OCI-LY7 (cell line): Measurements from ENCODE around the gene AMHR2.

Experiments used
- CTCF ChIP-seq: fragments of 200-600 bp; sonication (generic); conservative IDR thresholded peaks from 2 replicates; pipeline ENCODE4 v1.5.1; 2014; ENCODE audit warnings: mild to moderate bottlenecking, antibody characterized with exemption, low read length, moderate library complexity, mixed read lengths
- EZH2phosphoT487 ChIP-seq: fragments of 200-600 bp; sonication (generic); IDR thresholded peaks from 2 replicates; pipeline ENCODE4 v1.6.1; 2018; ENCODE audit warnings: low read depth, borderline replicate concordance, mild to moderate bottlenecking, mixed run types, antibody characterized with exemption, low read length, moderate library complexity, mixed read lengths

GRCh38 chr12:53418221-53418620 lies 5.4 kb upstream of the AMHR2 start:
- TF ChIP-seq CTCF: no peak
- TF ChIP-seq EZH2phosphoT487: no peak
